ENCODE results near the gene AP3B1. TPM values are rescaled to one million over a fixed set of nuclear protein-coding genes. Genes with fewer than 3 reads are reported as not detected.

Gene AP3B1
- total RNA-seq, 1 donor, result 77.4 TPM

DNA sequence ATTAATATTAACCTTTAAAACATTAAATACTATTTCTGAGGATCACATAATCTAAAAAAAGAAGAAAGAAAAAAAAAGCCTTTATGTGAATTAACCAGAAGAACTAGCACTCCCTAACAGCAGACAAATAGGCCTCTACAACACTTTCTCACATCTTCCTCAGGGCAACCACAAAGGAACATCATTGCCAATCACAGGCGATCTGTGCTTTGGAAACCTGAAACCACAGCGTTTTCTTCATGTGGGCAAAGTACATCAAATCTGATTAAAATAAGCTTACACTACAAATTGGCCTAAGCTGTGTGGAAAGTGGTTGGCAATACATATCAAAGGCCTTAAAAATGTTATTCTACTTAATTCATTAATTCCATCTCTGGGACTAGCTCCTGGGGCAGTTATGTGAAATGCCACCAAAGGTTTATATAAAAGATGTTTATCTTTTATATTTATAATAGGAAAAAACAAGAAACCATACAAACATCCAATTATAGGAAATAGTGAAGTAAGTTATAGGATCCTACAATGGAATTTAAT lies 333.6 kb downstream of the AP3B1 start:
- H4K20me1 ChIP-seq (ENCODE audit: insufficient read depth, low read length), result no peaks in the 10 kb centered on the region
- TF ChIP-seq, protein P1, sequence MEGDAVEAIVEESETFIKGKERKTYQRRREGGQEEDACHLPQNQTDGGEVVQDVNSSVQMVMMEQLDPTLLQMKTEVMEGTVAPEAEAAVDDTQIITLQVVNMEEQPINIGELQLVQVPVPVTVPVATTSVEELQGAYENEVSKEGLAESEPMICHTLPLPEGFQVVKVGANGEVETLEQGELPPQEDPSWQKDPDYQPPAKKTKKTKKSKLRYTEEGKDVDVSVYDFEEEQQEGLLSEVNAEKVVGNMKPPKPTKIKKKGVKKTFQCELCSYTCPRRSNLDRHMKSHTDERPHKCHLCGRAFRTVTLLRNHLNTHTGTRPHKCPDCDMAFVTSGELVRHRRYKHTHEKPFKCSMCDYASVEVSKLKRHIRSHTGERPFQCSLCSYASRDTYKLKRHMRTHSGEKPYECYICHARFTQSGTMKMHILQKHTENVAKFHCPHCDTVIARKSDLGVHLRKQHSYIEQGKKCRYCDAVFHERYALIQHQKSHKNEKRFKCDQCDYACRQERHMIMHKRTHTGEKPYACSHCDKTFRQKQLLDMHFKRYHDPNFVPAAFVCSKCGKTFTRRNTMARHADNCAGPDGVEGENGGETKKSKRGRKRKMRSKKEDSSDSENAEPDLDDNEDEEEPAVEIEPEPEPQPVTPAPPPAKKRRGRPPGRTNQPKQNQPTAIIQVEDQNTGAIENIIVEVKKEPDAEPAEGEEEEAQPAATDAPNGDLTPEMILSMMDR (IDR thresholded peaks at IDR 0.05; ENCODE audit: extremely low read depth, low read depth, low read length), result no peak
- DNase-seq (ENCODE audit: insufficient read length, low spot score, missing footprints), result no peak
- H3K27me3 ChIP-seq (ENCODE audit: insufficient read depth, low read length), result peaks cover 70% of the 10 kb centered on the region
- H3K4me2 ChIP-seq (ENCODE audit: insufficient read depth, low read length), result no peak overlapping the region
- no peak overlapping the region for H2AFZ ChIP-seq (ENCODE audit: low read length)
- H3K4me1 ChIP-seq (ENCODE audit: insufficient read depth, low read length), result no peaks in the 10 kb centered on the region
- no peaks in the 10 kb centered on the region for H3K79me2 ChIP-seq (ENCODE audit: insufficient read depth, low read length)
- no peaks in the 10 kb centered on the region for H3K9me3 ChIP-seq (ENCODE audit: low read depth, low read length)
- H3K27ac ChIP-seq (ENCODE audit: low read depth, low read length), result no peak overlapping the region
- no peak overlapping the region for H3K4me3 ChIP-seq (ENCODE audit: insufficient read depth, low read length)
- no peaks in the 10 kb centered on the region for H3K36me3 ChIP-seq (ENCODE audit: insufficient read depth, low read length)

DNA sequence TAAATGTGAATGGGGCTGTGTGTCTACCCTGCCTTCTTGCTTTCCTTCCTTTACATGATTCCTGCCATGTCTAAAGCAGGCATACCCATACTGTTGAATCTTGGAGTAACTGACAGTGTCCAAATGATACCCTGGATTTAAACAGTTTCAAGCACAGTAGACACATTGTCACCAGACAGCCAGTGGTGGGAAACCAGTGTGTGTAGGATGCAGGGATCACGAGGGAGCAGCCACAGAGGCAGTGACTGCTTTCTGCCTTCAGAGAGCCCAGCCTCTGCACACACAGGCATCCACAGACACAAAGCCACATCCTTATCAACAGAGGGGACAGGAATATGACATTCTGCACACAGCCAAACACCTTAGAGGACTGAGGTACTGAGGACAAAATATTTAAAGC lies 334.2 kb downstream of the AP3B1 start:
- TF ChIP-seq, protein P1 (IDR thresholded peaks at IDR 0.05; ENCODE audit: extremely low read depth, low read depth, low read length), result no peak
- H3K36me3 ChIP-seq (ENCODE audit: insufficient read depth, low read length), result no peaks in the 10 kb centered on the region
- H3K4me2 ChIP-seq (ENCODE audit: insufficient read depth, low read length), result no peak overlapping the region
- no peak overlapping the region for H3K4me3 ChIP-seq (ENCODE audit: insufficient read depth, low read length)
- H3K27me3 ChIP-seq (ENCODE audit: insufficient read depth, low read length), result peaks cover 70% of the 10 kb centered on the region
- no peak overlapping the region for H2AFZ ChIP-seq (ENCODE audit: low read length)
- no peaks in the 10 kb centered on the region for H3K9me3 ChIP-seq (ENCODE audit: low read depth, low read length)
- DNase-seq (ENCODE audit: insufficient read length, low spot score, missing footprints), result no peak
- no peak overlapping the region for H3K27ac ChIP-seq (ENCODE audit: low read depth, low read length)
- no peaks in the 10 kb centered on the region for H3K79me2 ChIP-seq (ENCODE audit: insufficient read depth, low read length)
- H4K20me1 ChIP-seq (ENCODE audit: insufficient read depth, low read length), result no peaks in the 10 kb centered on the region
- H3K4me1 ChIP-seq (ENCODE audit: insufficient read depth, low read length), result no peaks in the 10 kb centered on the region

DNA sequence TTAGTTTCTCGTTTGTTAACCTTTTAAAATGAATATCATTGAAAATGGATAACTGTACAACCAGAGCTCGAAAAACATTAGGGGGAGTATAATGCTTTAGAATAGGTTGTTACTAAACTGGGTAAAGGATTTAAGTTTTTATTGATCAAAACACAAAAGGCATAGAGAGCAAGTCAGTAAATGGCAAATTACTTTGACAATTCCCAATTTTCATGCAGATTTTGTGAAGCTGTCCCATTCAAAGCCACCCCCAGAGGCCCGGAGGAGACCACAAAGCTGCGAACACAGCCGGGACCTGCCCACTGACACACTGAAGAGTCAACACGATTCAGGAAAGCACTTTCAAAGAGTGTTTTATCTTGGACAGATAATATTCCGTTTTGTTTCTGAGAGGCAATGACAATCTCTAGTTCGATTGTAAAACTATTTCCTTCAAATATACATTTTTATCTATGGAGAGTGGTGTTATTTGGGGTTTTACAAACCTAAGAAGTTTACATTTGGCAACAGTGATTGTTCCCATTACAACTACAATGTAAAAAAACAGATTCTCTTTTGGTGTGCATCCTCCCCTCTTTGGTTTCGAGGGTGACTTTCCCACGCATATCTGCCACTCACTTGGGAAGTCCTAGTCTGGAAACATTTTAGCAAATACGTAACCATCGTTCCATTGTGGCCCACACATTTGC lies 335.7 kb downstream of the AP3B1 start:
- no peak for DNase-seq (ENCODE audit: insufficient read length, low spot score, missing footprints)
- no peak overlapping the region for H3K27ac ChIP-seq (ENCODE audit: low read depth, low read length)
- H4K20me1 ChIP-seq (ENCODE audit: insufficient read depth, low read length), result no peaks in the 10 kb centered on the region
- H2AFZ ChIP-seq (ENCODE audit: low read length), result no peak overlapping the region
- peaks cover 67% of the 10 kb centered on the region for H3K27me3 ChIP-seq (ENCODE audit: insufficient read depth, low read length)
- no peak overlapping the region for H3K4me2 ChIP-seq (ENCODE audit: insufficient read depth, low read length)
- no peaks in the 10 kb centered on the region for H3K36me3 ChIP-seq (ENCODE audit: insufficient read depth, low read length)
- no peaks in the 10 kb centered on the region for H3K4me1 ChIP-seq (ENCODE audit: insufficient read depth, low read length)
- H3K4me3 ChIP-seq (ENCODE audit: insufficient read depth, low read length), result no peak overlapping the region
- TF ChIP-seq, protein P1 (IDR thresholded peaks at IDR 0.05; ENCODE audit: extremely low read depth, low read depth, low read length), result no peak
- no peaks in the 10 kb centered on the region for H3K9me3 ChIP-seq (ENCODE audit: low read depth, low read length)
- H3K79me2 ChIP-seq (ENCODE audit: insufficient read depth, low read length), result no peaks in the 10 kb centered on the region

GRCh38 chr5:77957931-77958521 lies 336.5 kb downstream of the AP3B1 start:
- no peaks in the 10 kb centered on the region for H4K20me1 ChIP-seq (ENCODE audit: insufficient read depth, low read length)
- H3K9me3 ChIP-seq (ENCODE audit: low read depth, low read length), result no peaks in the 10 kb centered on the region
- no peak overlapping the region for H3K4me3 ChIP-seq (ENCODE audit: insufficient read depth, low read length)
- no peak overlapping the region for H2AFZ ChIP-seq (ENCODE audit: low read length)
- TF ChIP-seq, protein P1 (IDR thresholded peaks at IDR 0.05; ENCODE audit: extremely low read depth, low read depth, low read length), result no peak
- H3K27me3 ChIP-seq (ENCODE audit: insufficient read depth, low read length), result peaks cover 63% of the 10 kb centered on the region
- no peak overlapping the region for H3K27ac ChIP-seq (ENCODE audit: low read depth, low read length)
- no peak overlapping the region for H3K4me2 ChIP-seq (ENCODE audit: insufficient read depth, low read length)
- H3K36me3 ChIP-seq (ENCODE audit: insufficient read depth, low read length), result no peaks in the 10 kb centered on the region
- H3K4me1 ChIP-seq (ENCODE audit: insufficient read depth, low read length), result no peaks in the 10 kb centered on the region
- no peak for DNase-seq (ENCODE audit: insufficient read length, low spot score, missing footprints)
- no peaks in the 10 kb centered on the region for H3K79me2 ChIP-seq (ENCODE audit: insufficient read depth, low read length)

Measured in osteoblast (primary cell).